ENCODE results near the gene UBALD2. TPM values are rescaled to one million over a fixed set of nuclear protein-coding genes. Genes with fewer than 3 reads are reported as not detected.

The UBALD2 gene
- total and polyA plus RNA-seq, 2 of the 13 experiments (the other 11 are each of a cell fraction or from before 2014, with no cell fraction given) = 3.3 to 89.7 TPM

GRCh38 chr17:76270770-76271668 is 5.9 kb downstream of the UBALD2 start:
- WGBS (ENCODE audit: low lambda C conversion rate) = 89% methylated on average over 14 of the region's 14 CpGs
- Histone ChIP-seq H3K27me3 (ENCODE audit: control insufficient read depth in 1 of 2, insufficient read depth in 2 of 2, low read length in 2 of 2) (no peaks in the 10 kb centered on the region), H3K79me2 (ENCODE audit: insufficient read depth, low read length) (peaks cover 25% of the 10 kb centered on the region), H3K27ac (ENCODE audit: extremely low read length, insufficient read depth, low read length) (no peak overlapping the region), H3K9me3 (ENCODE audit: low read length) (no peaks in the 10 kb centered on the region), H3K4me1 (ENCODE audit: insufficient read depth, low read length) (peaks cover 45% of the 10 kb centered on the region), H3K9ac (ENCODE audit: insufficient read depth, low read depth, low read length) (no peak overlapping the region), H4K20me1 (ENCODE audit: insufficient read depth, low read length) (no peaks in the 10 kb centered on the region; the same call in 1 of the 2 replicates), H3K36me3 (replicated peaks in 1 of 2; ENCODE audit: control insufficient read depth in 1 of 2, insufficient read depth in 2 of 2, low read length in 2 of 2) (peaks cover 8 to 12% of the 10 kb centered on the region in 2 experiments; a peak in 3 of 5 replicates), H3K4me2 (ENCODE audit: low read depth, low read length) (no peak overlapping the region), H2AFZ (ENCODE audit: low read length) (no peak overlapping the region), H3K4me3 (replicated peaks in 1 of 3; ENCODE audit: insufficient read depth in 1 of 3, low read depth in 2 of 3, low read length in 3 of 3) (no peak overlapping the region)
- POLR2A ChIA-PET = interaction anchor here (1.2 to 5.2 kb wide), 5 partner anchors 8 to 25 kb away, joined by 4 to 27 read pairs (median 8); no protein-coding TSS in a partner anchor
- FAIRE-seq (no peak), DNase-seq (ENCODE audit: low spot score) (no peak), ATAC-seq (no peak)
- intact Hi-C loops (cut with micrococcal nuclease; ENCODE audit: unreplicated experiment) (loop anchor here (10.0 kb wide), 1 partner anchor 86 kb away; no protein-coding TSS in a partner anchor), in situ Hi-C loops (cut with HindIII; ENCODE audit: extremely low pct_ligation_motif_present, low pct_unique_long_range_greater_than_20kb) (no loop called here)
- no TSS peak for BruUV-seq (replicated peaks)
- CTCF ChIA-PET (ENCODE audit: low intra/inter-chr PET ratio, low total read pairs) = no interaction called here
- TF ChIP-seq, protein P1, sequence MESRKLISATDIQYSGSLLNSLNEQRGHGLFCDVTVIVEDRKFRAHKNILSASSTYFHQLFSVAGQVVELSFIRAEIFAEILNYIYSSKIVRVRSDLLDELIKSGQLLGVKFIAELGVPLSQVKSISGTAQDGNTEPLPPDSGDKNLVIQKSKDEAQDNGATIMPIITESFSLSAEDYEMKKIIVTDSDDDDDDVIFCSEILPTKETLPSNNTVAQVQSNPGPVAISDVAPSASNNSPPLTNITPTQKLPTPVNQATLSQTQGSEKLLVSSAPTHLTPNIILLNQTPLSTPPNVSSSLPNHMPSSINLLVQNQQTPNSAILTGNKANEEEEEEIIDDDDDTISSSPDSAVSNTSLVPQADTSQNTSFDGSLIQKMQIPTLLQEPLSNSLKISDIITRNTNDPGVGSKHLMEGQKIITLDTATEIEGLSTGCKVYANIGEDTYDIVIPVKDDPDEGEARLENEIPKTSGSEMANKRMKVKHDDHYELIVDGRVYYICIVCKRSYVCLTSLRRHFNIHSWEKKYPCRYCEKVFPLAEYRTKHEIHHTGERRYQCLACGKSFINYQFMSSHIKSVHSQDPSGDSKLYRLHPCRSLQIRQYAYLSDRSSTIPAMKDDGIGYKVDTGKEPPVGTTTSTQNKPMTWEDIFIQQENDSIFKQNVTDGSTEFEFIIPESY (CRISPR knock-in tag; IDR thresholded peaks at IDR 0.05) = peak; percentile 60
- no peak for TF ChIP-seq ZNF772 (CRISPR knock-in tag; IDR thresholded peaks at IDR 0.05)
- TF ChIP-seq HNF4A (CRISPR knock-in tag; IDR thresholded peaks at IDR 0.05) = 0 out of 2 replicates have a peak, but pooled peaks have one; percentile 5
- no peak for TF ChIP-seq GZF1 (CRISPR knock-in tag; IDR thresholded peaks at IDR 0.05)
- TF ChIP-seq POLR2G (IDR thresholded peaks at IDR 0.05; ENCODE audit: low read depth, low read length) = peak; percentile 18; the same call in 1 of the 2 replicates
- TF ChIP-seq, protein P2, sequence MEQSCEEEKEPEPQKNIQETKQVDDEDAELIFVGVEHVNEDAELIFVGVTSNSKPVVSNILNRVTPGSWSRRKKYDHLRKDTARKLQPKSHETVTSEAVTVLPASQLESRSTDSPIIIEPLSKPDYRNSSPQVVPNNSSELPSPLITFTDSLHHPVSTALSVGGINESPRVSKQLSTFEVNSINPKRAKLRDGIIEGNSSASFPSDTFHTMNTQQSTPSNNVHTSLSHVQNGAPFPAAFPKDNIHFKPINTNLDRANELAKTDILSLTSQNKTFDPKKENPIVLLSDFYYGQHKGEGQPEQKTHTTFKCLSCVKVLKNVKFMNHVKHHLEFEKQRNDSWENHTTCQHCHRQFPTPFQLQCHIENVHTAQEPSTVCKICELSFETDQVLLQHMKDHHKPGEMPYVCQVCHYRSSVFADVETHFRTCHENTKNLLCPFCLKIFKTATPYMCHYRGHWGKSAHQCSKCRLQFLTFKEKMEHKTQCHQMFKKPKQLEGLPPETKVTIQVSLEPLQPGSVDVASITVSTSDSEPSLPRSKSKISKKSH (CRISPR knock-in tag; IDR thresholded peaks at IDR 0.05; ENCODE audit: borderline replicate concordance) = 0 out of 2 replicates have a peak, but pooled peaks have one; percentile 26
- TF ChIP-seq SRSF1 (optimal IDR thresholded peaks at IDR 0.05; ENCODE audit: low read depth, low read length) = peak; percentile 26
- TF ChIP-seq KDM1A (CRISPR knock-in tag; IDR thresholded peaks at IDR 0.05) = no peak
- TF ChIP-seq, protein P3, sequence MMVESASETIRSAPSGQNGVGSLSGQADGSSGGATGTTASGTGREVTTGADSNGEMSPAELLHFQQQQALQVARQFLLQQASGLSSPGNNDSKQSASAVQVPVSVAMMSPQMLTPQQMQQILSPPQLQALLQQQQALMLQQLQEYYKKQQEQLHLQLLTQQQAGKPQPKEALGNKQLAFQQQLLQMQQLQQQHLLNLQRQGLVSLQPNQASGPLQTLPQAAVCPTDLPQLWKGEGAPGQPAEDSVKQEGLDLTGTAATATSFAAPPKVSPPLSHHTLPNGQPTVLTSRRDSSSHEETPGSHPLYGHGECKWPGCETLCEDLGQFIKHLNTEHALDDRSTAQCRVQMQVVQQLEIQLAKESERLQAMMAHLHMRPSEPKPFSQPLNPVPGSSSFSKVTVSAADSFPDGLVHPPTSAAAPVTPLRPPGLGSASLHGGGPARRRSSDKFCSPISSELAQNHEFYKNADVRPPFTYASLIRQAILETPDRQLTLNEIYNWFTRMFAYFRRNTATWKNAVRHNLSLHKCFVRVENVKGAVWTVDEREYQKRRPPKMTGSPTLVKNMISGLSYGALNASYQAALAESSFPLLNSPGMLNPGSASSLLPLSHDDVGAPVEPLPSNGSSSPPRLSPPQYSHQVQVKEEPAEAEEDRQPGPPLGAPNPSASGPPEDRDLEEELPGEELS (CRISPR knock-in tag; IDR thresholded peaks at IDR 0.05) = no peak
- TF ChIP-seq KDM5A (IDR thresholded peaks at IDR 0.05; ENCODE audit: borderline replicate concordance, low read length) = no peak
- TF ChIP-seq LCORL (IDR thresholded peaks at IDR 0.05) = no peak
- TF ChIP-seq LCORL (CRISPR knock-in tag; IDR thresholded peaks at IDR 0.05) = 0 out of 2 replicates have a peak, but pooled peaks have one; percentile 23
- TF ChIP-seq ZNF567 (CRISPR knock-in tag; IDR thresholded peaks at IDR 0.05; ENCODE audit: borderline replicate concordance) = no peak
- peak; percentile 58; the same call in 1 of the 2 replicates for TF ChIP-seq ZC3H13 (CRISPR knock-in tag; IDR thresholded peaks at IDR 0.05)
- peak in 1 of 2 experiments; percentile 43; a peak in 1 of 4 replicates for TF ChIP-seq POLR2A (IDR thresholded peaks at IDR 0.05; ENCODE audit: insufficient read depth in 1 of 2, low read depth in 2 of 2, low read length in 2 of 2)
- peak; percentile 27; the same call in 1 of the 2 replicates for TF ChIP-seq MYPOP (CRISPR knock-in tag; IDR thresholded peaks at IDR 0.05)

Data from HepG2 (cell line).